DOHH2 (cell line): Measurements from ENCODE around the gene SPATA19.

Experiments used
- EZH2phosphoT487 ChIP-seq: fragments of 200-600 bp; sonication (generic); IDR thresholded peaks from 2 replicates; pipeline ENCODE4 v1.6.1; 2017; ENCODE audit warnings: borderline replicate concordance, mild to moderate bottlenecking, antibody characterized with exemption, low read length, moderate library complexity, mixed read lengths
- TF ChIP-seq, protein P1 (sequence below): fragments of 200-600 bp; sonication (generic); IDR thresholded peaks from one replicate; pipeline ENCODE4 v1.5.1; 2014; ENCODE audit warnings: antibody characterized with exemption, mild to moderate bottlenecking, low read depth, low read length; ENCODE audit not compliant: poor library complexity, severe bottlenecking

- TF ChIP-seq, protein P1, sequence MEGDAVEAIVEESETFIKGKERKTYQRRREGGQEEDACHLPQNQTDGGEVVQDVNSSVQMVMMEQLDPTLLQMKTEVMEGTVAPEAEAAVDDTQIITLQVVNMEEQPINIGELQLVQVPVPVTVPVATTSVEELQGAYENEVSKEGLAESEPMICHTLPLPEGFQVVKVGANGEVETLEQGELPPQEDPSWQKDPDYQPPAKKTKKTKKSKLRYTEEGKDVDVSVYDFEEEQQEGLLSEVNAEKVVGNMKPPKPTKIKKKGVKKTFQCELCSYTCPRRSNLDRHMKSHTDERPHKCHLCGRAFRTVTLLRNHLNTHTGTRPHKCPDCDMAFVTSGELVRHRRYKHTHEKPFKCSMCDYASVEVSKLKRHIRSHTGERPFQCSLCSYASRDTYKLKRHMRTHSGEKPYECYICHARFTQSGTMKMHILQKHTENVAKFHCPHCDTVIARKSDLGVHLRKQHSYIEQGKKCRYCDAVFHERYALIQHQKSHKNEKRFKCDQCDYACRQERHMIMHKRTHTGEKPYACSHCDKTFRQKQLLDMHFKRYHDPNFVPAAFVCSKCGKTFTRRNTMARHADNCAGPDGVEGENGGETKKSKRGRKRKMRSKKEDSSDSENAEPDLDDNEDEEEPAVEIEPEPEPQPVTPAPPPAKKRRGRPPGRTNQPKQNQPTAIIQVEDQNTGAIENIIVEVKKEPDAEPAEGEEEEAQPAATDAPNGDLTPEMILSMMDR = no peak
- no peak for TF ChIP-seq EZH2phosphoT487
Observed at GRCh38 chr11:133840479-133840941, 4.8 kb downstream of the SPATA19 start.
